Keratinocyte (primary cell): ENCODE data around the gene RAMACL. TPM values are rescaled to one million over a fixed set of nuclear protein-coding genes. Genes with fewer than 3 reads are reported as not detected.
A peak's percentile ranks its signal among the peaks of the same experiment; 100 is the strongest.

Source experiments
- DNase-seq: peaks from one replicate; pipeline ENCODE4 v3.0.0-alpha.2; 2011; ENCODE audit warnings: low read depth, missing footprints, low spot score
- FAIRE-seq: peaks from 2 replicates; lab custom pipeline; 2011; peaks lifted over from hg19 to GRCh38; lab: Jason Lieb, UNC
- H2AFZ ChIP-seq: 2 replicates; pipeline ENCODE4 v1.6.0; 2012; ENCODE audit warnings: low read length, control low read depth, inconsistent platforms; ENCODE audit not compliant: control insufficient read depth
- H3K27ac ChIP-seq: 2 replicates; pipeline ENCODE4 v1.5.1; 2011; ENCODE audit warnings: low read length; ENCODE audit not compliant: control insufficient read depth, insufficient read depth
- H3K27me3 ChIP-seq: 3 replicates; pipeline ENCODE4 v1.6.0; 2011; ENCODE audit warnings: low read length; ENCODE audit not compliant: control insufficient read depth, insufficient read depth; ENCODE audit errors: extremely low read depth
- H3K36me3 ChIP-seq, 2 experiments: 2 replicates in 1 of 2; 3 replicates in 1 of 2; pipeline ENCODE4 v1.5.1; 2011; ENCODE audit warnings: low read length in 2 of 2, mild to moderate bottlenecking in 1 of 2; ENCODE audit not compliant: control insufficient read depth in 2 of 2, insufficient read depth in 2 of 2; ENCODE audit errors: extremely low read depth in 1 of 2
- H3K4me1 ChIP-seq: 3 replicates; pipeline ENCODE4 v1.5.1; 2011; ENCODE audit warnings: low read length; ENCODE audit not compliant: control insufficient read depth, insufficient read depth; ENCODE audit errors: extremely low read depth
- H3K4me2 ChIP-seq: 3 replicates; pipeline ENCODE4 v1.6.0; 2011; ENCODE audit warnings: low read depth, low read length; ENCODE audit not compliant: control insufficient read depth, insufficient read depth; ENCODE audit errors: extremely low read depth
- H3K4me3 ChIP-seq, 3 experiments: fragments of 200-600 bp in 1 of 3; sonication (generic) in 1 of 3; 2 replicates in 2 of 3; 3 replicates in 1 of 3; pipeline ENCODE4 v1.5.1; 2011 to 2016; ENCODE audit warnings: low read length in 3 of 3, mild to moderate bottlenecking in 3 of 3, control low read depth in 2 of 3, inconsistent platforms in 1 of 3, low read depth in 1 of 3, mixed read lengths in 1 of 3, mixed run types in 1 of 3, moderate library complexity in 1 of 3; ENCODE audit not compliant: control insufficient read depth in 2 of 3, insufficient read depth in 2 of 3; ENCODE audit errors: extremely low read depth in 1 of 3
- H3K79me2 ChIP-seq: 2 replicates; pipeline ENCODE4 v1.6.0; 2012; ENCODE audit warnings: low read length; ENCODE audit not compliant: control insufficient read depth, insufficient read depth
- H3K9ac ChIP-seq: 3 replicates; pipeline ENCODE4 v1.6.0; 2011; ENCODE audit warnings: low read length; ENCODE audit not compliant: control insufficient read depth, insufficient read depth; ENCODE audit errors: extremely low read depth
- H3K9me1 ChIP-seq: 3 replicates; pipeline ENCODE4 v1.6.0; 2011; ENCODE audit warnings: low read length; ENCODE audit not compliant: control insufficient read depth, insufficient read depth; ENCODE audit errors: extremely low read depth
- H3K9me3 ChIP-seq: 2 replicates; pipeline ENCODE4 v1.5.1; 2012; ENCODE audit warnings: low read depth, low read length; ENCODE audit not compliant: control insufficient read depth
- H4K20me1 ChIP-seq: 3 replicates; pipeline ENCODE4 v1.6.0; 2011; ENCODE audit warnings: low read length; ENCODE audit not compliant: control insufficient read depth, insufficient read depth; ENCODE audit errors: extremely low read depth
- EZH2 ChIP-seq: IDR thresholded peaks from one replicate; pipeline ENCODE4 v1.6.1; 2012; ENCODE audit warnings: inconsistent platforms, mild to moderate bottlenecking, low read length, moderate library complexity
- dilution Hi-C: fragments of 300-500 bp; cut with MboI; formaldehyde crosslinking; loops from one replicate; pipeline ENCODE4 v1.7.0; 2020; ENCODE audit warnings: low sequenced_read_pairs; ENCODE audit not compliant: extremely low pct_ligation_motif_present
- polyA plus RNA-seq, 5 experiments: library from polyadenylated mRNA; depleted of rRNA in 3 of 5; stranded (reverse) in 3 of 5; stranded (forward) in 1 of 5; unstranded in 1 of 5; fragments of >200 nt; gene quantifications; 1 replicate in 1 of 5; 2 replicates in 3 of 5; 3 replicates in 1 of 5; pipeline versions ENCODE4 v1.2.1 to v1.2.3, GENCODE V29; 2011 to 2012; ENCODE audit warnings: missing spikeins in 2 of 5, low read depth in 1 of 5, low replicate concordance in 1 of 5
- TF ChIP-seq, protein P1 (sequence below), 3 experiments: IDR thresholded peaks in 1 of 3; conservative IDR thresholded peaks in 1 of 3; optimal IDR thresholded peaks in 1 of 3; 2 replicates in 2 of 3; 3 replicates in 1 of 3; pipeline versions ENCODE3 to v1.5.1; 2011; ENCODE audit warnings: low read length in 3 of 3, mild to moderate bottlenecking in 3 of 3, moderate library complexity in 2 of 3, control low read depth in 1 of 3, inconsistent platforms in 1 of 3; ENCODE audit not compliant: insufficient read depth in 2 of 3; ENCODE audit errors: extremely low read depth in 1 of 3

The RAMACL gene
- polyA plus RNA-seq, 1 donor (not counting 4 experiments of a cell fraction or from before 2014, with no cell fraction given), result 5.3 TPM

DNA sequence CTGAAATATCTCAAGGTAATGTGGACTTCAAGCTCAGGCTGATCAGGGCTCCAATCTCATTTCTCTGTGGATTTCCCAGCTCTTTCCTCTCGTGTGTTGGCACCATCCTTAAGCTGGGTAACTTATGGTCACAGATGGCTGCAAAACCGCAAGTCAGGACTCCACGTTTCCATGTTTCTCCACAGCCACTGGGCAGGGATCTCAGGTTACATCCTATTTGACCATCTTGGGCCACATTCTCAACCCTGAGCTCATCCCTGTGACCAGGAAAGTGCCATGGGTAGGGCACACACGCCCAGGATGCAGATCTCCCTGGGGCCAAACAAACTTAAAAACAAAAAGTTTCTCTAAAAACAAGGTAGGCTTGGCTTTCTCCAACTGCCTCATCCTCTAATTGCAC is 25.2 kb upstream of the RAMACL start:
- no peak for TF ChIP-seq EZH2
- TF ChIP-seq, protein P1, sequence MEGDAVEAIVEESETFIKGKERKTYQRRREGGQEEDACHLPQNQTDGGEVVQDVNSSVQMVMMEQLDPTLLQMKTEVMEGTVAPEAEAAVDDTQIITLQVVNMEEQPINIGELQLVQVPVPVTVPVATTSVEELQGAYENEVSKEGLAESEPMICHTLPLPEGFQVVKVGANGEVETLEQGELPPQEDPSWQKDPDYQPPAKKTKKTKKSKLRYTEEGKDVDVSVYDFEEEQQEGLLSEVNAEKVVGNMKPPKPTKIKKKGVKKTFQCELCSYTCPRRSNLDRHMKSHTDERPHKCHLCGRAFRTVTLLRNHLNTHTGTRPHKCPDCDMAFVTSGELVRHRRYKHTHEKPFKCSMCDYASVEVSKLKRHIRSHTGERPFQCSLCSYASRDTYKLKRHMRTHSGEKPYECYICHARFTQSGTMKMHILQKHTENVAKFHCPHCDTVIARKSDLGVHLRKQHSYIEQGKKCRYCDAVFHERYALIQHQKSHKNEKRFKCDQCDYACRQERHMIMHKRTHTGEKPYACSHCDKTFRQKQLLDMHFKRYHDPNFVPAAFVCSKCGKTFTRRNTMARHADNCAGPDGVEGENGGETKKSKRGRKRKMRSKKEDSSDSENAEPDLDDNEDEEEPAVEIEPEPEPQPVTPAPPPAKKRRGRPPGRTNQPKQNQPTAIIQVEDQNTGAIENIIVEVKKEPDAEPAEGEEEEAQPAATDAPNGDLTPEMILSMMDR (optimal IDR thresholded peaks at IDR 0.05 in 1 of 3, IDR thresholded peaks at IDR 0.05 in 1 of 3, conservative IDR thresholded peaks at IDR 0.05 in 1 of 3; ENCODE audit: extremely low read depth in 1 of 3, insufficient read depth in 2 of 3, low read length in 3 of 3), result no peak

DNA sequence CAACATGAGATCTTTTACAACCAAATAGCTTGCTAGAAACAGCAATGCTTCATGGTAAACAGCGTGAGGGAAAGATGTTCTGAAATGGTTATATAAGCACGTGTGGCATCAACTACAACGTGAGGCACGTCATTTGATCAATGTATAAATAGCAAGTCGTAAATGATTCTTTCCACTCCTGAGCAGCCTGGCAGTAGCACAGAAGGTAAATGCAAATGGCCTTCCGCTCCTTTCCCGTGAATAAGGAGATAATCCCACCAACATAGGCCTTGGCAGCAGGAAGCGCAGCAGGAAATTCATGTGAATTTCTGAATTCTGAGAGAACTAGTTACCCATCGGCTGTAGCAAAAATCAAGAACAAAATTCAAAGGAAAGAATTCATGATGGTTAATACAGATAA is 23.6 kb upstream of the RAMACL start:
- Histone ChIP-seq H3K4me2 (no peak overlapping the region), H3K4me3 (no peak overlapping the region), H4K20me1 (no peaks in the 10 kb centered on the region), H3K9me3 (no peaks in the 10 kb centered on the region), H3K9ac (no peak overlapping the region), H3K36me3 (no peaks in the 10 kb centered on the region), H3K27ac (no peak overlapping the region), H2AFZ (no peak overlapping the region), H3K9me1 (no peaks in the 10 kb centered on the region), H3K79me2 (no peaks in the 10 kb centered on the region), H3K4me1 (peaks cover 5% of the 10 kb centered on the region), H3K27me3 (no peaks in the 10 kb centered on the region)
- FAIRE-seq (peak; percentile 49), DNase-seq (no peak)
- no peak for TF ChIP-seq EZH2
- TF ChIP-seq, protein P1 (optimal IDR thresholded peaks at IDR 0.05 in 1 of 3, IDR thresholded peaks at IDR 0.05 in 1 of 3, conservative IDR thresholded peaks at IDR 0.05 in 1 of 3; ENCODE audit: extremely low read depth in 1 of 3, insufficient read depth in 2 of 3, low read length in 3 of 3), result no peak
- dilution Hi-C loops, result no loop called here

More for the DNA sequence above, 25.2 kb upstream of the RAMACL start:
- no peaks in the 10 kb centered on the region for H3K79me2 ChIP-seq
- H3K9me1 ChIP-seq, result no peaks in the 10 kb centered on the region
- no peak overlapping the region for H3K4me3 ChIP-seq
- H3K9me3 ChIP-seq, result no peaks in the 10 kb centered on the region
- no peaks in the 10 kb centered on the region for H3K36me3 ChIP-seq
- peaks cover 7% of the 10 kb centered on the region for H3K4me1 ChIP-seq
- no peak overlapping the region for H2AFZ ChIP-seq
- dilution Hi-C loops, result no loop called here
- H3K4me2 ChIP-seq, result no peak overlapping the region
- H3K27me3 ChIP-seq, result no peaks in the 10 kb centered on the region
- H3K9ac ChIP-seq, result no peak overlapping the region
- no peak for FAIRE-seq
- no peak for DNase-seq
- no peak overlapping the region for H3K27ac ChIP-seq
- H4K20me1 ChIP-seq, result no peaks in the 10 kb centered on the region
